GM19099 (cell line): Measurements from ENCODE around the gene RASSF4.

Source experiments
- POLR2A ChIP-seq: IDR thresholded peaks from 3 replicates; pipeline ENCODE4 v1.6.1; 2011; ENCODE audit warnings: low read depth; ENCODE audit not compliant: insufficient read length; ENCODE audit errors: extremely low read depth

RASSF4 gene

GRCh38 chr10:44990302-44990655, 30.7 kb downstream of the RASSF4 start:
- no peak for TF ChIP-seq POLR2A

- no peak for TF ChIP-seq POLR2A
These were observed 31.4 kb downstream of the RASSF4 start for GRCh38 chr10:44990965-44991364.

GRCh38 chr10:44991571-44991970, 32.0 kb downstream of the RASSF4 start:
- TF ChIP-seq POLR2A, result no peak

GRCh38 chr10:44992070-44992731, 32.6 kb downstream of the RASSF4 start:
- TF ChIP-seq POLR2A, result no peak

- no peak for TF ChIP-seq POLR2A
These were observed 33.2 kb downstream of the RASSF4 start for GRCh38 chr10:44992732-44993225.

GRCh38 chr10:44993226-44993921, 33.8 kb downstream of the RASSF4 start:
- TF ChIP-seq POLR2A, result no peak

- TF ChIP-seq POLR2A, result no peak
These were observed 34.5 kb downstream of the RASSF4 start for GRCh38 chr10:44993922-44994751.

GRCh38 chr10:44994752-44995530, 35.3 kb downstream of the RASSF4 start:
- no peak for TF ChIP-seq POLR2A

- no peak for TF ChIP-seq POLR2A
These were observed 35.9 kb downstream of the RASSF4 start for GRCh38 chr10:44995581-44995913.

GRCh38 chr10:44995914-44996669, 36.5 kb downstream of the RASSF4 start:
- TF ChIP-seq POLR2A, result no peak

GRCh38 chr10:44997105-44997748, 37.6 kb downstream of the RASSF4 start:
- TF ChIP-seq POLR2A, result no peak

- TF ChIP-seq POLR2A, result no peak
These were observed 38.6 kb downstream of the RASSF4 start for GRCh38 chr10:44998146-44998631.

- no peak for TF ChIP-seq POLR2A
These were observed 40.6 kb downstream of the RASSF4 start for GRCh38 chr10:45000138-45000751.

- TF ChIP-seq POLR2A, result peak; percentile 85
These were observed 41.3 kb downstream of the RASSF4 start, which contains the start of gene ZNF22 for GRCh38 chr10:45000752-45001380. Gene ZNF22, plus strand, starts transcription at chr10:45000923. Its CDS starts 2,446 bp downstream, at chr10:45003369.
